ENCODE results near the gene BTBD17.

GRCh38 chr17:74387365-74388218, 25.9 kb upstream of the BTBD17 start:
- TF ChIP-seq JUNB (IDR thresholded peaks at IDR 0.05) = no peak
- no peak for TF ChIP-seq ZFP36 (IDR thresholded peaks at IDR 0.05; ENCODE audit: borderline replicate concordance, partially characterized antibody)
- TF ChIP-seq CTCF (IDR thresholded peaks at IDR 0.05) = no peak
- no peak for TF ChIP-seq EP300 (IDR thresholded peaks at IDR 0.05)
- TF ChIP-seq CEBPB (IDR thresholded peaks at IDR 0.05) = no peak
- TF ChIP-seq CBX2 (IDR thresholded peaks at IDR 0.05; ENCODE audit: borderline replicate concordance, low read depth) = no peak

Measured in A549 (cell line).